DMS53 treated with DMSO at 0.1 percent for 48 hours (cell line): ENCODE measurements around the gene PIK3R1.

Experiments used
- DNase-seq: peaks from one replicate; lab custom pipeline; 2025; ENCODE audit not compliant: unreplicated experiment; lab: John Stamatoyannopoulos, UW

PIK3R1 gene

DNA sequence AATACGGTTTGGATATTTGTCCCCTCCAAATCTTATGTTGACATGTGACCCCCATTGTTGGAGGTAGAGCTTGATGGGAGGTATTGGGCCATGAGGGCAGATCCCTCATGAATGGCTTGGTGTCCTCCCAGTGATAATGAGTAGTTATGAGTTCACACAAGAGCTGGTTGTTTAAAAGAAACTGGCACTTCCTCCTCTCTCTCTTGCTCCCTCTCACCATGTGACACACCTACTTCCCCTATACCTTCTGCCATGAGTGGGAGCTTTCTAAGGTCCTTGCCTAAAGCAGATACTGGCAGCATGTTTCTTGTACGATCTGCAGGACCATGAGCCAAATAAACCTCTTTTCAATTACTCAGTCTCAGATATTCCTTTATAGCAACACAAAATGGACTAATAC lies 132.0 kb downstream of the PIK3R1 start:
- DNase-seq, result no peak

DNA sequence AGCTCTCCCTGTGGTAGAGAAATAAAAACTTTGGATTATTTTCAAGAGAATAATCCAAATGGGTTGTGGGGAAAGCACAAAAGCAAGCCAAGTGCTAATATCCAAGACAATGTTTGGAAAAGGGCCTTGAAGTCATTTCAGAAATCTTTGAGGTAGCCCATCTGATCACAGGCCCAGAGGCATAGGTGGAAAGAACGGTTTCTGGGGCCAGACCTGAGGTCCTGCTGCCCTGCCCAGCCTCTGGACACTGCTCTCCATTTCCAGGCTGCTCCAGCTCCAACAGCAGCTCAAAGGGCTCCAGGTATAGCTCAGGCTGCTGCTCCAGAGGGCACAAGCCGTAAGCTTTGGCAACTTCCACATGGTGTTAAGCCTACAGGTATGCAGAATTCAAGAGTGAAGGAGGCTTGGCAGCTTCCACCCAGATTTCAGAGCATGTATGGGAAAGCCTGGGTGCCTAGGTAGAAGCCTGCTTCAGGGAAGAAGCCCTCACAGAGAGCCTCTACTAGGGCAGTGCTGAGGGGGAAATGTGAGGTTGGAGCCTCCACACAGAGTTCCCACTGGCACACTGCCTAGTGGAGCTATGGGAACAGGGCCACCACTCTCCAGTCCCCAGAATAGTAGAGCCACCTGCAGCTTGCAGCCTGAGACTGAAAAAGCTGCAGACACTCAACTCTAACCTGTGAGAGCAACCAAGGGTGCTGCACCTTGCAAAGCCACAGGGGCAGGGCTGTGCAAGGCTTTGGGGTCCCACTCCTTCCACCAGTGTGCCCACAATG lies 133.1 kb downstream of the PIK3R1 start:
- no peak for DNase-seq

DNA sequence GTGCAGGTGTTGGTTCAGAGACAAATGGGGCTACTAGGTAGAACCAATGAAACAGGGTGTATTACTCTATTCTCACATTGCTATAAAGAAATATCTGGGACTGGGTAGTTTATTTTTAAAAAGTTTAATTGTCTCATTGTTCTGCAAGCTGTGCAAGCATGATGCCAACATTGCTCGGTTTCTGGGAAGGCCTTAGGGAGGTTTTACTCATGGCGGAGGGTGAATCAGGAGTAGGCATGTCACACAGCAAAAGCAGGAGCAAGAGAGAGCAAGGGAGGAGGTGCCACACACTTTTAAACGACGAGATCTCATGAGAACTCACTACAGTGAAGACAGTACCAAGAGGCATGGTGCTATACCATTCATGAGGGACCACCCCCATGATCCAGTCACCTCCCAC lies 134.6 kb downstream of the PIK3R1 start:
- no peak for DNase-seq
